ENCODE results near the gene CBX7. TPM values are rescaled to one million over a fixed set of nuclear protein-coding genes. Genes with fewer than 3 reads are reported as not detected.

The CBX7 gene
- 11.5 and 12.7 TPM in 2 replicates for total RNA-seq (2014; rRNA removed; shearing (Covaris generic))
- 2.6 and 2.8 TPM in 2 replicates for polyA plus RNA-seq (2016; fragmentation: Nextera tagmentation; extraction: Ambion mirVana)
- long read RNA-seq, partial matches to known transcripts: 0 of 1 reads
- long read RNA-seq, other reads (novel, unspliced or antisense): 1 of 1 reads

- 0 out of 2 replicates have a peak, but pooled peaks have one; percentile 7 for TF ChIP-seq CREB1 (CRISPR knock-in tag; IDR thresholded peaks at IDR 0.05; ENCODE audit: low read depth)
- no peak for TF ChIP-seq STAT1 (IDR thresholded peaks at IDR 0.05; ENCODE audit: unreplicated experiment)
- peak; percentile 75 for TF ChIP-seq POLR2AphosphoS5 (IDR thresholded peaks at IDR 0.05; ENCODE audit: low read depth)
- Mint-ChIP-seq H3K4me3 (peak within 1 kb of the TSS; percentile 75), H3K27ac (no peak within 1 kb of the TSS), H3K4me1 (peaks cover 26% of the 10 kb centered on the region), H3K27me3 (ENCODE audit: insufficient read depth, low read depth, poor library complexity) (peaks cover 33% of the 10 kb centered on the region), H3K36me3 (ENCODE audit: low read depth) (no peaks in the 10 kb centered on the region), H3K9me3 (no peaks in the 10 kb centered on the region)
- ATAC-seq: peak; percentile 56
- peaks cover 28% of the 10 kb centered on the region for H3K4me1 ChIP-seq (ENCODE audit: insufficient read depth)
- no peaks in the 10 kb centered on the region for H3K36me3 ChIP-seq (ENCODE audit: insufficient read depth)
- no peaks in the 10 kb centered on the region for H4K20me1 ChIP-seq (replicated peaks; ENCODE audit: insufficient read depth)
- H3K9me2 ChIP-seq (ENCODE audit: insufficient read depth): no peaks in the 10 kb centered on the region
- H3K4me3 ChIP-seq: peak within 1 kb of the TSS; percentile 73
- H3K27me3 ChIP-seq (ENCODE audit: insufficient read depth): peaks cover 27% of the 10 kb centered on the region
- DNase-seq (ENCODE audit: low spot score): peak; percentile 86
- peak within 1 kb of the TSS; percentile 97 for H2AFZ ChIP-seq
- 0 out of 2 replicates have a peak, but pooled peaks cover 11% of the 10 kb centered on the region for H3F3A ChIP-seq (replicated peaks; ENCODE audit: low read depth)
- H3K79me2 ChIP-seq (replicated peaks; ENCODE audit: insufficient read depth): no peaks in the 10 kb centered on the region
- no peak within 1 kb of the TSS for H3K27ac ChIP-seq (ENCODE audit: low read depth)
- H3K4me2 ChIP-seq: peak within 1 kb of the TSS; percentile 89
Observed at GRCh38 chr22:39152511-39153219, at the start of gene CBX7. TSS of gene CBX7 (minus strand) at chr22:39152680. CDS start at chr22:39152444, 236 bp downstream.

GRCh38 chr22:39197578-39197977, 45.1 kb upstream of the CBX7 start:
- Mint-ChIP-seq H3K27ac (no peak overlapping the region), H3K4me3 (no peak overlapping the region), H3K36me3 (ENCODE audit: low read depth) (peaks cover 16% of the 10 kb centered on the region; the same call in 2 of the 3 replicates), H3K4me1 (peaks cover 1% of the 10 kb centered on the region; the same call in 1 of the 3 replicates), H3K9me3 (peaks cover 43% of the 10 kb centered on the region), H3K27me3 (ENCODE audit: insufficient read depth, low read depth, poor library complexity) (peaks cover 7% of the 10 kb centered on the region)
- no peak overlapping the region for H3K27ac ChIP-seq (ENCODE audit: low read depth)
- DNase-seq (ENCODE audit: low spot score) (no peak), ATAC-seq (no peak)
- H3K9me2 ChIP-seq (ENCODE audit: insufficient read depth): no peaks in the 10 kb centered on the region
- no peaks in the 10 kb centered on the region for H3K27me3 ChIP-seq (ENCODE audit: insufficient read depth)
- H4K20me1 ChIP-seq (replicated peaks; ENCODE audit: insufficient read depth): no peaks in the 10 kb centered on the region
- no peaks in the 10 kb centered on the region for H3K79me2 ChIP-seq (replicated peaks; ENCODE audit: insufficient read depth)
- no peak overlapping the region for H3K4me3 ChIP-seq
- H3F3A ChIP-seq (replicated peaks; ENCODE audit: low read depth): peaks cover 3% of the 10 kb centered on the region; the same call in 1 of the 2 replicates
- TF ChIP-seq, protein P1, sequence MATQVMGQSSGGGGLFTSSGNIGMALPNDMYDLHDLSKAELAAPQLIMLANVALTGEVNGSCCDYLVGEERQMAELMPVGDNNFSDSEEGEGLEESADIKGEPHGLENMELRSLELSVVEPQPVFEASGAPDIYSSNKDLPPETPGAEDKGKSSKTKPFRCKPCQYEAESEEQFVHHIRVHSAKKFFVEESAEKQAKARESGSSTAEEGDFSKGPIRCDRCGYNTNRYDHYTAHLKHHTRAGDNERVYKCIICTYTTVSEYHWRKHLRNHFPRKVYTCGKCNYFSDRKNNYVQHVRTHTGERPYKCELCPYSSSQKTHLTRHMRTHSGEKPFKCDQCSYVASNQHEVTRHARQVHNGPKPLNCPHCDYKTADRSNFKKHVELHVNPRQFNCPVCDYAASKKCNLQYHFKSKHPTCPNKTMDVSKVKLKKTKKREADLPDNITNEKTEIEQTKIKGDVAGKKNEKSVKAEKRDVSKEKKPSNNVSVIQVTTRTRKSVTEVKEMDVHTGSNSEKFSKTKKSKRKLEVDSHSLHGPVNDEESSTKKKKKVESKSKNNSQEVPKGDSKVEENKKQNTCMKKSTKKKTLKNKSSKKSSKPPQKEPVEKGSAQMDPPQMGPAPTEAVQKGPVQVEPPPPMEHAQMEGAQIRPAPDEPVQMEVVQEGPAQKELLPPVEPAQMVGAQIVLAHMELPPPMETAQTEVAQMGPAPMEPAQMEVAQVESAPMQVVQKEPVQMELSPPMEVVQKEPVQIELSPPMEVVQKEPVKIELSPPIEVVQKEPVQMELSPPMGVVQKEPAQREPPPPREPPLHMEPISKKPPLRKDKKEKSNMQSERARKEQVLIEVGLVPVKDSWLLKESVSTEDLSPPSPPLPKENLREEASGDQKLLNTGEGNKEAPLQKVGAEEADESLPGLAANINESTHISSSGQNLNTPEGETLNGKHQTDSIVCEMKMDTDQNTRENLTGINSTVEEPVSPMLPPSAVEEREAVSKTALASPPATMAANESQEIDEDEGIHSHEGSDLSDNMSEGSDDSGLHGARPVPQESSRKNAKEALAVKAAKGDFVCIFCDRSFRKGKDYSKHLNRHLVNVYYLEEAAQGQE (IDR thresholded peaks at IDR 0.05; ENCODE audit: unreplicated experiment): no peak
- TF ChIP-seq, protein P2, sequence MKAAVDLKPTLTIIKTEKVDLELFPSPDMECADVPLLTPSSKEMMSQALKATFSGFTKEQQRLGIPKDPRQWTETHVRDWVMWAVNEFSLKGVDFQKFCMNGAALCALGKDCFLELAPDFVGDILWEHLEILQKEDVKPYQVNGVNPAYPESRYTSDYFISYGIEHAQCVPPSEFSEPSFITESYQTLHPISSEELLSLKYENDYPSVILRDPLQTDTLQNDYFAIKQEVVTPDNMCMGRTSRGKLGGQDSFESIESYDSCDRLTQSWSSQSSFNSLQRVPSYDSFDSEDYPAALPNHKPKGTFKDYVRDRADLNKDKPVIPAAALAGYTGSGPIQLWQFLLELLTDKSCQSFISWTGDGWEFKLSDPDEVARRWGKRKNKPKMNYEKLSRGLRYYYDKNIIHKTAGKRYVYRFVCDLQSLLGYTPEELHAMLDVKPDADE (IDR thresholded peaks at IDR 0.05): no peak
- no peak for TF ChIP-seq NANOG (IDR thresholded peaks at IDR 0.05; ENCODE audit: borderline replicate concordance)
- no peak overlapping the region for H2AFZ ChIP-seq
- H3K4me1 ChIP-seq (ENCODE audit: insufficient read depth): peaks cover 1% of the 10 kb centered on the region; the same call in 1 of the 2 replicates
- peaks cover 4% of the 10 kb centered on the region; the same call in 1 of the 2 replicates for H3K36me3 ChIP-seq (ENCODE audit: insufficient read depth)
- H3K4me2 ChIP-seq: no peak overlapping the region

Data from GM23338 (cell line).